ENCODE results near the gene ZNF785.
A peak's percentile ranks its signal among the peaks of the same experiment; 100 is the strongest.
"Not testable (repeated sequence)": the region's sequence is repeated elsewhere in the genome, so short reads cannot be mapped to it uniquely, and the experiment has no call there.

The ZNF785 gene

GRCh38 chr16:30561089-30561816 lies 24.2 kb downstream of the ZNF785 start:
- DNase-seq = no peak

GRCh38 chr16:30559690-30560089 lies 25.8 kb downstream of the ZNF785 start:
- no peak for DNase-seq

- no peak for DNase-seq
Measured at GRCh38 chr16:30558789-30559377, 26.6 kb downstream of the ZNF785 start.

- DNase-seq = peak; percentile 98
Measured at GRCh38 chr16:30557957-30558788, 27.3 kb downstream of the ZNF785 start, which contains the start of gene ZNF764. Gene ZNF764, minus strand, starts transcription at chr16:30558374. Its CDS starts 192 bp downstream, at chr16:30558182.

GRCh38 chr16:30557707-30557956 lies 27.9 kb downstream of the ZNF785 start:
- no peak for DNase-seq

- no peak for DNase-seq
Measured at GRCh38 chr16:30556125-30556473, 29.4 kb downstream of the ZNF785 start.

GRCh38 chr16:30555315-30556124 lies 30.0 kb downstream of the ZNF785 start:
- DNase-seq = no peak

GRCh38 chr16:30554557-30555314 lies 30.8 kb downstream of the ZNF785 start:
- DNase-seq = no peak

GRCh38 chr16:30553393-30553899 lies 32.1 kb downstream of the ZNF785 start:
- DNase-seq = no peak

GRCh38 chr16:30552956-30553355 lies 32.5 kb downstream of the ZNF785 start:
- no peak for DNase-seq

- no peak for DNase-seq
Measured at GRCh38 chr16:30551781-30552180, 33.7 kb downstream of the ZNF785 start.

- no peak for DNase-seq
Measured at GRCh38 chr16:30548416-30549253, 36.9 kb downstream of the ZNF785 start.

- no peak for DNase-seq
Measured at GRCh38 chr16:30546115-30546514, 39.4 kb downstream of the ZNF785 start.

GRCh38 chr16:30543067-30543466 lies 42.4 kb downstream of the ZNF785 start:
- no peak for DNase-seq

- no peak for DNase-seq
Measured at GRCh38 chr16:30541502-30542329, 43.8 kb downstream of the ZNF785 start.

- not testable (repeated sequence) for DNase-seq
Measured at GRCh38 chr16:30540916-30541464, 44.5 kb downstream of the ZNF785 start.

- DNase-seq = not testable (repeated sequence)
Measured at GRCh38 chr16:30539986-30540526, 45.4 kb downstream of the ZNF785 start.

- DNase-seq = no peak
Measured at GRCh38 chr16:30539000-30539964, 46.2 kb downstream of the ZNF785 start.
